RWPE2 (cell line): ENCODE data around the gene CNTNAP2.
A peak's percentile ranks its signal among the peaks of the same experiment; 100 is the strongest.

Source experiments
- ATAC-seq: fragments of 200-7000 bp; cut with Tn5 transposase; 3 replicates; pipeline ENCODE4 v1.9.1; 2021; ENCODE audit warnings: low read depth
- DNase-seq: peaks from one replicate; pipeline ENCODE4 v3.0.0-alpha.2; 2020; ENCODE audit warnings: low spot score
- H3K27ac ChIP-seq: fragments of 450-650 bp; 2 replicates; pipeline ENCODE4 v1.5.1; 2017; ENCODE audit warnings: mild to moderate bottlenecking; ENCODE audit not compliant: poor library complexity, severe bottlenecking
- H3K27me3 ChIP-seq: fragments of 250-450 bp; sonication (Bioruptor Pico); 2 replicates; pipeline ENCODE4 v1.5.1; 2021; ENCODE audit warnings: mild to moderate bottlenecking, moderate library complexity; ENCODE audit not compliant: insufficient read depth, poor library complexity, severe bottlenecking
- H3K36me3 ChIP-seq: fragments of 250-450 bp; sonication (Bioruptor Pico); 2 replicates; pipeline ENCODE4 v1.5.1; 2020; ENCODE audit warnings: low read depth, mild to moderate bottlenecking, moderate library complexity
- H3K4me1 ChIP-seq: fragments of 250-450 bp; sonication (Bioruptor Pico); 2 replicates; pipeline ENCODE4 v1.5.1; 2021; ENCODE audit warnings: mild to moderate bottlenecking, moderate library complexity; ENCODE audit not compliant: insufficient read depth, poor library complexity, severe bottlenecking
- H3K4me3 ChIP-seq: fragments of 250-450 bp; sonication (Bioruptor Pico); 2 replicates; pipeline ENCODE4 v1.5.1; 2021; ENCODE audit warnings: mild to moderate bottlenecking, moderate library complexity; ENCODE audit not compliant: severe bottlenecking
- H3K9me3 ChIP-seq: fragments of 250-450 bp; sonication (Bioruptor Pico); 2 replicates; pipeline ENCODE4 v1.5.1; 2021; ENCODE audit warnings: mild to moderate bottlenecking, moderate library complexity; ENCODE audit not compliant: severe bottlenecking
- TF ChIP-seq, protein P1 (sequence below): fragments of 450-650 bp; IDR thresholded peaks from one replicate; pipeline ENCODE4 v1.5.1; 2017; ENCODE audit warnings: mild to moderate bottlenecking, moderate library complexity; ENCODE audit not compliant: poor library complexity, severe bottlenecking

Gene CNTNAP2

DNA sequence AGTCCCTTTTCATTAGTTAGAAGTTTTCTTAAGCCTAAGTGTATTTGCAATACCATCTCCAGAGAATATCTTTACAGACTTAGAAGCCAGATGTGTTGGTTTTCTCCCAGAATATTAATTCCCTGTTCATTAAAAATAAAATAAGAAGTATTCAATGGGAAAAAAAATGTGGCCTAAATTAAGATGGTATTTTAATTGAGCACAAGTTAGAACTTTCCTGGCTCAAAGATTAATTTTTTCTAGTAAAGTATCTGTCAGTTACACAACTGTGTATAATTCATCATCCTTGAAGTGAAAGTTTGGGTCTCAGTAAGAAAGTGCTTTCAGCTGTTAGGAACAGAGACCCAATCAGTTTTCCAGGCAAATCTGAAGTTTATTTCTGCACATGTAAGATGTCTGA, 1294.5 kb downstream of the CNTNAP2 start:
- H3K9me3 ChIP-seq: no peaks in the 10 kb centered on the region
- TF ChIP-seq, protein P1, sequence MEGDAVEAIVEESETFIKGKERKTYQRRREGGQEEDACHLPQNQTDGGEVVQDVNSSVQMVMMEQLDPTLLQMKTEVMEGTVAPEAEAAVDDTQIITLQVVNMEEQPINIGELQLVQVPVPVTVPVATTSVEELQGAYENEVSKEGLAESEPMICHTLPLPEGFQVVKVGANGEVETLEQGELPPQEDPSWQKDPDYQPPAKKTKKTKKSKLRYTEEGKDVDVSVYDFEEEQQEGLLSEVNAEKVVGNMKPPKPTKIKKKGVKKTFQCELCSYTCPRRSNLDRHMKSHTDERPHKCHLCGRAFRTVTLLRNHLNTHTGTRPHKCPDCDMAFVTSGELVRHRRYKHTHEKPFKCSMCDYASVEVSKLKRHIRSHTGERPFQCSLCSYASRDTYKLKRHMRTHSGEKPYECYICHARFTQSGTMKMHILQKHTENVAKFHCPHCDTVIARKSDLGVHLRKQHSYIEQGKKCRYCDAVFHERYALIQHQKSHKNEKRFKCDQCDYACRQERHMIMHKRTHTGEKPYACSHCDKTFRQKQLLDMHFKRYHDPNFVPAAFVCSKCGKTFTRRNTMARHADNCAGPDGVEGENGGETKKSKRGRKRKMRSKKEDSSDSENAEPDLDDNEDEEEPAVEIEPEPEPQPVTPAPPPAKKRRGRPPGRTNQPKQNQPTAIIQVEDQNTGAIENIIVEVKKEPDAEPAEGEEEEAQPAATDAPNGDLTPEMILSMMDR: no peak
- no peak for DNase-seq

DNA sequence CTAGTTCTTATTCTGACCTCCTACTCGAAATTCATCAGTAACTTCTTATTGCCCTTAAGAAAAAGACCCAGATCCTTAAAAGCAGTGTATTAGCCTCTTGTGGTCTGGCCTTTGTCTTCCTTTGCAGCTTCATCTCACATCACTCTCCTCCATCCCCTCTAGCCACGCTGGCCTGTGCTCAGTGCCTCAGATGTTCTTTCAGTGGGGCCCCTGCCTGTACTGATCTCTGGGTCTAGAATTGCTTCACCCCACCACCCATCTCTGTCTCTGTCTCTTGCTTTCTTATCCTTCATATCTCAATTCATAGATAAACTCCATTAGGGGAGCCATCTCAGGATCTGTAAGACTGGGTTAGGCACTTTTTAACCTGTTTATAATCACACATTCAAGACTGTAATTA, 1295.5 kb downstream of the CNTNAP2 start:
- no peaks in the 10 kb centered on the region for H3K9me3 ChIP-seq
- no peak for ATAC-seq
- no peaks in the 10 kb centered on the region for H3K27me3 ChIP-seq

More for the DNA sequence above, 1294.5 kb downstream of the CNTNAP2 start:
- peaks cover 11% of the 10 kb centered on the region for H3K4me1 ChIP-seq
- no peak for ATAC-seq
- no peak overlapping the region for H3K4me3 ChIP-seq
- H3K27me3 ChIP-seq: no peaks in the 10 kb centered on the region
- no peaks in the 10 kb centered on the region for H3K36me3 ChIP-seq
- H3K27ac ChIP-seq: no peak overlapping the region

DNA sequence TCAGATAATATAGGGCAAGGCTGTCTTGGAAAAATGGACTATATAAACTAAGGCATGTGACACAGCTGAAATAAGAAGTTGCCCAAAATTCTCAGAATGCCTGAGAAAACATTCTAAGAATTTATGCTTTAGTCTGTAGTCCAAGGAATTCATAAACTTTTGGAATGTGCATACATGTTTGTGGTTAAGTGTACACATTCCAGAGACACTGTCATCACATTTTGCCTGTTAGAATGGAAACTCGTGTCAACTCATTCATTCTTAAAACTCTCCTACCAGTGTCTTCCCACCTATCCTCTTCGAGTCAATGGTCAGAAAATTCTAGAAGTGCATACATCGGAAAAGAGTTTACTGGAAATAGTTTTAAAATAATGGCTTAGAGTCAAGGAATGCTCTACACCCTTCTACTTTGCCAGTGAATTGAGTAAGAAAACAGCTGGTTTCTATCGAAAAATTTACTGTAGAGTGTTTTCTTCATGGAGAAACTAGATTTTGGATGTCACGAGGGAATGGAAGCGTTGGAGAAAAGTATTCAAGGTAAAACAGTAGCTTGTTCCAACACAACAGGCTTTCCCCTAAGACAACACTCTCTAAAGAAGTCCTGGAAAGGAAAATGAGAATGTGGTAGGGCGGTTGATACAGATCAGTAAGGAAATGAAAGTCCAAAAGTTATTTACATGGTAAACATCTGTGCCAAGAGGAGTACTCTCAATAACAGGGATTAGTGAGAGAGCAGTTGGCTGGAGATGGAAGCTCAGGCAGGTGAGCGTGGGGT, 1296.4 kb downstream of the CNTNAP2 start:
- H3K4me3 ChIP-seq: no peak overlapping the region
- H3K36me3 ChIP-seq: no peaks in the 10 kb centered on the region
- ATAC-seq: peak; percentile 93
- DNase-seq: no peak
- H3K27me3 ChIP-seq: no peaks in the 10 kb centered on the region
- H3K9me3 ChIP-seq: no peaks in the 10 kb centered on the region
- peak overlapping the region; percentile 56 for H3K27ac ChIP-seq
- TF ChIP-seq, protein P1: no peak
- H3K4me1 ChIP-seq: peaks cover 11% of the 10 kb centered on the region

More for the DNA sequence above, 1295.5 kb downstream of the CNTNAP2 start:
- no peak overlapping the region for H3K4me3 ChIP-seq
- no peaks in the 10 kb centered on the region for H3K36me3 ChIP-seq
- peak overlapping the region; percentile 56 for H3K27ac ChIP-seq
- H3K4me1 ChIP-seq: peaks cover 11% of the 10 kb centered on the region
- TF ChIP-seq, protein P1: no peak
- no peak for DNase-seq

DNA sequence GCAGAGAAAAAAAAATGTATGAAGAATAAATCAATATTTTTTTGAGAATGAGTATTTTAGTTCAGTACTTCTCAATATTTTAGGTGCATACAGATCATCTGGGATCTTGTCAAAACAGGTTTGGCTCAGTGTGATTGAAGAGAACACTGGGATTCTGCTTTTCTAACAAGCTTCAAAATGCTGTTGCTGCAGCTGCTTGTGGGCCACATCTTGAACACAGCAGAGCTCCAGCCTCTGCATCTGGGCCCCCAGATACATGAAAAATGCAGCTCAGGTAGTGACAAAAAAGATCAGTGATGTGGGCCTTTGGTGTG, 1296.9 kb downstream of the CNTNAP2 start:
- TF ChIP-seq, protein P1: no peak
- H3K4me3 ChIP-seq: no peak overlapping the region
- peak overlapping the region; percentile 56 for H3K27ac ChIP-seq
- ATAC-seq: no peak
- no peaks in the 10 kb centered on the region for H3K27me3 ChIP-seq
- H3K36me3 ChIP-seq: no peaks in the 10 kb centered on the region
- no peak for DNase-seq
- H3K9me3 ChIP-seq: no peaks in the 10 kb centered on the region
- peaks cover 11% of the 10 kb centered on the region for H3K4me1 ChIP-seq

DNA sequence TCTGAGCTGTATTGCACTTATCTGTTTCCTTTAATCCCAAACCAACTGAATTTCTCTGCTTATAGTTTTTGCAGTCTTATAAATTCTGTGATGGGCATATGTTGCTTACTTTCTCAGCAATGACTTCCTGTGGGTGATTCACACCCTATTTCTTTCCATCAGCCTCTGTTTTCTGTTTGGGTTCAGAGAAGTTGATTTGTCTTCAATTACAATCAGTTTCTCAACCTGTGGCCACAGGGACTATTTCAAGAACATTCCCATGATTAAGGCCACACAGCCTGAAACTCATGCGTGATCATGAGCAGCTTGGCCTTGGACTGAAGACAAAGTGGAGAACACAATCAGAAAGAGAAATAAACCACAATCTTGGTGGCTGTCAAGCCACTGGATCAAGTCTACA, 1299.4 kb downstream of the CNTNAP2 start:
- ATAC-seq: no peak
- no peaks in the 10 kb centered on the region for H3K36me3 ChIP-seq
- no peak overlapping the region for H3K4me3 ChIP-seq
- H3K27me3 ChIP-seq: no peaks in the 10 kb centered on the region
- H3K4me1 ChIP-seq: peaks cover 11% of the 10 kb centered on the region
- H3K27ac ChIP-seq: no peak overlapping the region
- TF ChIP-seq, protein P1: no peak
- H3K9me3 ChIP-seq: no peaks in the 10 kb centered on the region
- no peak for DNase-seq
